Measurements from ENCODE around the gene SMG9. TPM values are rescaled to one million over a fixed set of nuclear protein-coding genes. Genes with fewer than 3 reads are reported as not detected.

SMG9 gene
- total RNA-seq, 4 donors from 2014 or later, result 8.9 to 25.9 (median 17.9) TPM

DNA sequence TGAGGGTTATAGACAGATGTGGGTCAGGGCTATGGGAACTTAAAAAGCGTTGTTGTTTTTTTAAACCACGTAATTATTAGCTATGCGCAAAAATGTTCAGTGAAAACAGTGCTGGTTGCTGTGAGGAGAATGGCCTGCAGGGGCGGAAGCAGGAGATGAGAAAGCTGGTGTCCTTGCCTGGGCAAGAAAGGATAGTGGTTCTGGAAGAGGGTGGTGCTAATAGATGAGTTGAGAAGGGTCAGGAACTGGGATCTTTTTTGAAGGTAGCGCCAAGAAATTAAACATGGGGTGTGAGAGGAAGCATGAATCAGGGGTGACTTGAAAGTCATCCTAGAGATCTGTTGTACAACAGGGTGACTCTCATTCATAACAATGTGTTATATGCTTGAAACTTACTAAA lies 4.8 kb upstream of the SMG9 start:
- TF ChIP-seq, protein P1, sequence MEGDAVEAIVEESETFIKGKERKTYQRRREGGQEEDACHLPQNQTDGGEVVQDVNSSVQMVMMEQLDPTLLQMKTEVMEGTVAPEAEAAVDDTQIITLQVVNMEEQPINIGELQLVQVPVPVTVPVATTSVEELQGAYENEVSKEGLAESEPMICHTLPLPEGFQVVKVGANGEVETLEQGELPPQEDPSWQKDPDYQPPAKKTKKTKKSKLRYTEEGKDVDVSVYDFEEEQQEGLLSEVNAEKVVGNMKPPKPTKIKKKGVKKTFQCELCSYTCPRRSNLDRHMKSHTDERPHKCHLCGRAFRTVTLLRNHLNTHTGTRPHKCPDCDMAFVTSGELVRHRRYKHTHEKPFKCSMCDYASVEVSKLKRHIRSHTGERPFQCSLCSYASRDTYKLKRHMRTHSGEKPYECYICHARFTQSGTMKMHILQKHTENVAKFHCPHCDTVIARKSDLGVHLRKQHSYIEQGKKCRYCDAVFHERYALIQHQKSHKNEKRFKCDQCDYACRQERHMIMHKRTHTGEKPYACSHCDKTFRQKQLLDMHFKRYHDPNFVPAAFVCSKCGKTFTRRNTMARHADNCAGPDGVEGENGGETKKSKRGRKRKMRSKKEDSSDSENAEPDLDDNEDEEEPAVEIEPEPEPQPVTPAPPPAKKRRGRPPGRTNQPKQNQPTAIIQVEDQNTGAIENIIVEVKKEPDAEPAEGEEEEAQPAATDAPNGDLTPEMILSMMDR (IDR thresholded peaks at IDR 0.05), result no peak
- TF ChIP-seq POLR2AphosphoS5 (IDR thresholded peaks at IDR 0.05) (no peak), EP300 (IDR thresholded peaks at IDR 0.05) (no peak), POLR2A (IDR thresholded peaks at IDR 0.05) (no peak)
- ATAC-seq, result no peak
- WGBS, 2 donors (ENCODE audit: low coverage in 1 of 2), result 68 to 69% methylated on average over 5 of the region's 5 CpGs

DNA sequence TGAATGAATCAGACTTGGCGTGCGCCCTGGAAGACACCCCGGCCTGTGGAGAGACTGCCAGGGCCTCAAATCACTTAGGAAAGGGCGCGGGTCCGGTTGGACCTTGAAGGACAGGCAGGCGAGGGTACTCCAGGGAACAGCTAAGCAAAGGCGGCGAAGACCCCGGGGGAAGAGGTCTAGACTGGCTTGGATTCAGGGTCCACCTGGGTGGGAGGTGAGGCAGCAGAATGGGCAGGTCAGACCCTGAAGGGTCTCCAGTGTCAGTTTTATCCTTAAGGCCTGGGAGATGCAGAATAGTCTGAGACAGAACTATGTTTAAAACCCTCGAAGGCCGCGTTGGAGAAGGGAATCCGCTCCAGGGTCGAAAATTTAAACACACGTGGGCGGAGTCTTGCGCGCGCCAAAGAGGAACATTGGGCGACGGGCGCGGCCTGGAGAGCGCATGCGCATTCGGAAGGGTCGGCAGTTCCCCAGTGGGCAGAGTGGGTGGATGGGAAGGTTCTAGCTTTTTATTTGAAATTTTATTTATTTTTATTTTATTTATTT lies 567 bp upstream of the SMG9 start:
- WGBS, 2 donors (ENCODE audit: low coverage in 1 of 2), result 0 to 1% methylated on average over 3 to 27 of the region's 28 CpGs
- H3K36me3 ChIP-seq, result peaks cover 0 to 13% of the 10 kb centered on the region in 2 donors
- TF ChIP-seq POLR2A (IDR thresholded peaks at IDR 0.05), result no peak
- TF ChIP-seq, protein P1 (IDR thresholded peaks at IDR 0.05), result no peak
- TF ChIP-seq EP300 (IDR thresholded peaks at IDR 0.05), result no peak
- no peak for TF ChIP-seq POLR2AphosphoS5 (IDR thresholded peaks at IDR 0.05)
- peaks cover 4 to 35% (median 14%) of the 10 kb centered on the region in 3 donors for H3K4me1 ChIP-seq
- H3K27ac ChIP-seq, result peak overlapping the region; percentile 87 to 99 (median 98)
- no peaks in the 10 kb centered on the region for H3K27me3 ChIP-seq
- H3K9me3 ChIP-seq, result no peaks in the 10 kb centered on the region
- peak; percentile 19 for ATAC-seq
- H3K4me3 ChIP-seq, result peak overlapping the region; percentile 69 to 80

More for the DNA sequence above, 4.8 kb upstream of the SMG9 start:
- H3K27ac ChIP-seq, result no peak overlapping the region
- no peaks in the 10 kb centered on the region for H3K36me3 ChIP-seq
- no peak overlapping the region for H3K4me3 ChIP-seq
- H3K4me1 ChIP-seq, result peaks cover 0 to 9% (median 3%) of the 10 kb centered on the region in 3 donors
- H3K9me3 ChIP-seq, result no peaks in the 10 kb centered on the region
- H3K27me3 ChIP-seq, result no peaks in the 10 kb centered on the region

DNA sequence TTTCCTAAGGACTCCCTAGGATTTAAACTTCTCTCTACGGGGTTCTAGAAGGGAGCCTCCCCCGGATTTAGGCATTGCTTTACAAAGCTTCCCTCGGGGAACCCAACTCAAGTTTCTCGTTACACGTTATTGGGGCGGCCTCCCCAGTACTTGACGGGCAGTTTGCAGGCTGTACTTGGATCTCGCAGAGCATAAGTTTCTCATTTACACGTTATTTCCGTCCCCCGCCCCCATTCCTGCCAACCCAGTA lies 584 bp downstream of the SMG9 start:
- H3K4me3 ChIP-seq, result peak overlapping the region; percentile 69 to 80
- H3K9me3 ChIP-seq, result no peaks in the 10 kb centered on the region
- peak overlapping the region; percentile 87 to 99 (median 98) for H3K27ac ChIP-seq
- 0 to 2% methylated on average over 9 to 10 of the region's 11 CpGs for WGBS, 2 donors (ENCODE audit: low coverage in 1 of 2)
- peaks cover 4 to 35% (median 14%) of the 10 kb centered on the region in 3 donors for H3K4me1 ChIP-seq
- TF ChIP-seq POLR2AphosphoS5 (IDR thresholded peaks at IDR 0.05) (no peak), EP300 (IDR thresholded peaks at IDR 0.05) (no peak), POLR2A (IDR thresholded peaks at IDR 0.05) (no peak)
- TF ChIP-seq, protein P1 (IDR thresholded peaks at IDR 0.05), result no peak
- peaks cover 0 to 25% of the 10 kb centered on the region in 2 donors for H3K36me3 ChIP-seq
- no peaks in the 10 kb centered on the region for H3K27me3 ChIP-seq
- ATAC-seq, result no peak

DNA sequence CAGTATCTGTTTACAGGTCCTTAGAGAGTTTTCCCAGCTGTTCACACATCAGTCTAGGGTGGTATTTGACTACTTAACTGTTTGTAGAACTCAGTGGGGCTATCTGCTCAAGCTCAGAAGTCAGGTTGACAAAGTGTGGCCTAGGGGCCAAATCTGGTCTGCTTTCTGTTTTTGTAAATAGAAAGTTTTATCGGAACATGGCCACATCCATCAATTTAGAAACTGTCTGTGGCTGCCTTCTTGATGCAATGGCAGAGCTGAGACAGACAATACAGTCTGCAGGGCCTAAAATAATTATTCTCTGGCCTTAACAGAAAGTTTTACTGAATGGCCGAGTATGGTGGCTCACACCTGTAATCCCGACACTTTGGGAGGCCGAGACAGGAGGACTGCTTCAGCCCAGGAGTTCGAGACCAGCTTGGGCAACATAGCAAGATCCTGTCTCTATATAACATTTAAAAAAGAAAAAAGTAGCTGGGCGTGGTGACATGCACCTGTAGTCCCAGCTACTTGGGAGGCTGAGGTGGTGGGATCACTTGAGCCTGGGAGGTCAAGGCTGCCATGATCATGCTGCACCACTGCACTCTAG lies 2.4 kb downstream of the SMG9 start:
- ATAC-seq, result no peak

More for the DNA sequence above, 2.4 kb downstream of the SMG9 start:
- no peak for TF ChIP-seq POLR2AphosphoS5 (IDR thresholded peaks at IDR 0.05)
- TF ChIP-seq, protein P1 (IDR thresholded peaks at IDR 0.05), result no peak
- TF ChIP-seq EP300 (IDR thresholded peaks at IDR 0.05), result no peak
- no peak for TF ChIP-seq POLR2A (IDR thresholded peaks at IDR 0.05)
- WGBS, 2 donors (ENCODE audit: low coverage in 1 of 2), result 67 to 84% methylated on average over 1 to 6 of the region's 6 CpGs
- Histone ChIP-seq H3K4me1 (peaks cover 4 to 35% (median 14%) of the 10 kb centered on the region in 3 donors), H3K27me3 (no peaks in the 10 kb centered on the region), H3K36me3 (peaks cover 0 to 43% of the 10 kb centered on the region in 2 donors), H3K4me3 (no peak overlapping the region), H3K9me3 (no peaks in the 10 kb centered on the region), H3K27ac (peak overlapping the region in 1 of 4 donors; percentile 98)
